Adrenal gland (tissue), 12 donors: ENCODE results near the gene TRIM72. TPM values are rescaled to one million over a fixed set of nuclear protein-coding genes. Genes with fewer than 3 reads are reported as not detected.

Source experiments
- DNase-seq, 7 donors: peaks; one replicate each; pipeline ENCODE4 v3.0.0-alpha.2; 2019 to 2020
- H3K27ac ChIP-seq, 5 donors: fragments of 200-600 bp; sonication (generic) in 4 of 5; 1 replicate in 3 of 5; 2 replicates in 2 of 5; pipeline versions ENCODE4 v1.5.1 to v1.8.0; 2016 to 2020; ENCODE audit warnings: mild to moderate bottlenecking in 1 of 5
- H3K27me3 ChIP-seq: fragments of 200-600 bp; 2 replicates; pipeline ENCODE4 v1.8.0; 2021
- H3K36me3 ChIP-seq, 2 donors: fragments of 200-600 bp; replicated peaks in 1 of 2; 1 replicate in 1 of 2; 2 replicates in 1 of 2; pipeline versions ENCODE4 v1.5.1 to v1.8.0; 2018 to 2022
- H3K4me1 ChIP-seq, 2 donors: fragments of 200-600 bp; replicated peaks in 1 of 2; 1 replicate in 1 of 2; 2 replicates in 1 of 2; pipeline versions ENCODE4 v1.5.1 to v1.8.0; 2018 to 2021
- H3K4me3 ChIP-seq, 4 donors: fragments of 200-600 bp; sonication (generic) in 3 of 4; one replicate each; pipeline ENCODE4 v1.5.1; 2016 to 2018
- H3K9me3 ChIP-seq, 3 donors: fragments of 200-600 bp; sonication (generic) in 1 of 3; replicated peaks in 1 of 3; 1 replicate in 2 of 3; 2 replicates in 1 of 3; pipeline versions ENCODE4 v1.5.1 to v1.8.0; 2016 to 2021
- CTCF ChIP-seq, 6 experiments: fragments of 450-650 bp in 4 of 6; fragments of 200-600 bp in 2 of 6; sonication (generic) in 1 of 6; IDR thresholded peaks; 1 replicate in 5 of 6; 2 replicates in 1 of 6; pipeline versions ENCODE4 v1.5.1 to v1.8.0; 2016 to 2021; ENCODE audit warnings: antibody characterized with exemption in 6 of 6, mild to moderate bottlenecking in 2 of 6, moderate library complexity in 1 of 6
- POLR2A ChIP-seq, 2 donors: fragments of 450-650 bp; IDR thresholded peaks; one replicate each; pipeline ENCODE4 v1.6.1; 2017; ENCODE audit warnings: antibody characterized with exemption in 2 of 2, mild to moderate bottlenecking in 2 of 2, moderate library complexity in 1 of 2
- WGBS, 4 donors: extraction: QIAGEN DNeasy Blood & Tissue Kit in 2 of 4; methylation state at CpG; one replicate each; pipeline versions ENCODE4 v1.1.5 to v1.1.7; 2013 to 2017; 5-methylcytosine and 5-hydroxymethylcytosine counted together
- intact Hi-C, 2 donors: fragments of 100-400 bp; cut with DNase I; formaldehyde crosslinking; loops; one replicate each; pipeline versions ENCODE4 v1.14.1 to v1.15.0; 2022 to 2023
- polyA plus RNA-seq, 3 donors: library from polyadenylated mRNA; stranded (reverse); fragments of 200-250 nt in 2 of 3; fragments of 350-450 nt in 1 of 3; fragmentation: Illumina TruSeq in 1 of 3; extraction: RNeasy Lipid Tissue Mini Kit (QIAGEN cat#74804) in 1 of 3; gene quantifications; one replicate each; pipeline ENCODE4 v1.2.3, GENCODE V29; 2013 to 2014
- total RNA-seq, 9 donors: library from RNA; depleted of rRNA in 4 of 9; stranded (reverse); fragments of >200 nt in 4 of 9; fragments of 120-200 nt in 1 of 9; fragmentation: NEBNext Ultra II Directional in 1 of 9; extraction: Animal tissue kit (Norgen Biotek cat#: 25700) in 1 of 9; gene quantifications; one replicate each; pipeline versions ENCODE4 v1.1.0 to v1.2.4, GENCODE V29; 2013 to 2023
- donor health status: healthy with polysubstance abuse.
- donor health status: Bipolar disorder and iron deficiency.
- donor health status: DM: yes; HTN: yes; CAD: no.
- donor health status: DM: no; HTN: no; CAD: no.
- donor health status: DM: no; HTN: no; CAD: no.
- donor health status: DM: yes; HTN: yes; CAD: no.

The TRIM72 gene
- total and polyA plus RNA-seq, 12 donors, result 0.03 to 0.24 (median 0.06) TPM; not detected in 7

GRCh38 chr16:31228206-31228605, 14.3 kb downstream of the TRIM72 start:
- WGBS, 4 donors, result 94 to 99% (median 97%) methylated on average over 4 of the region's 4 CpGs
- Histone ChIP-seq H3K4me1 (no peaks in the 10 kb centered on the region), H3K27me3 (no peaks in the 10 kb centered on the region), H3K4me3 (no peak overlapping the region), H3K9me3 (no peaks in the 10 kb centered on the region), H3K27ac (no peak overlapping the region), H3K36me3 (no peaks in the 10 kb centered on the region)
- intact Hi-C loops, result no loop called here
- TF ChIP-seq POLR2A (IDR thresholded peaks at IDR 0.05) (no peak), CTCF (IDR thresholded peaks at IDR 0.05) (no peak)
- DNase-seq, result no peak

- WGBS, 4 donors, result 57 to 63% (median 59%) methylated on average over 10 of the region's 10 CpGs
- Histone ChIP-seq H3K27me3 (no peaks in the 10 kb centered on the region), H3K36me3 (no peaks in the 10 kb centered on the region), H3K27ac (no peak overlapping the region), H3K9me3 (no peaks in the 10 kb centered on the region), H3K4me3 (no peak overlapping the region), H3K4me1 (no peaks in the 10 kb centered on the region)
- TF ChIP-seq POLR2A (IDR thresholded peaks at IDR 0.05) (no peak), CTCF (IDR thresholded peaks at IDR 0.05) (no peak)
- intact Hi-C loops, result no loop called here
- DNase-seq, result no peak
These were observed 15.6 kb downstream of the TRIM72 start for GRCh38 chr16:31229501-31229900.

DNA sequence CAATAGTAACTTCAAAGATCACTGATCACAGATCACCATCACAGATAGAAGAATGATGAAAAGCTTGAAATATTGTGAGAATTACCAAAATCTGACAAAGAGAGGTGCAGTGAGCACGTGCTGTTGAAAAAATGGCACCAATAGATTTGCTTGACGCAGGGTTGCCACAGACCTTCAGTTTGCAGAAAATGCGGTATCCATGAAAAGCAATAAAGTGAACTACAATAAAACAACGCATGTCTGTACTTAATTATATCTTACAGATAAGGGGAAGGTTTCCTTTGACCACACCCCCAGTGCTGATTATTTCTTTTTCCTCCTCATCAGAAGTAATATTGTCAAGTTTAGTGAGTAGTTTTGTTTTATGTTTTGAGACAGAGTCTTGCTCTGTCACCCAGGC, 24.1 kb downstream of the TRIM72 start:
- H3K27me3 ChIP-seq, result no peaks in the 10 kb centered on the region
- H3K9me3 ChIP-seq, result no peaks in the 10 kb centered on the region
- intact Hi-C loops, result no loop called here
- H3K4me3 ChIP-seq, result no peak overlapping the region
- H3K4me1 ChIP-seq, result no peaks in the 10 kb centered on the region
- no peaks in the 10 kb centered on the region for H3K36me3 ChIP-seq
- H3K27ac ChIP-seq, result no peak overlapping the region
- no peak for TF ChIP-seq CTCF (IDR thresholded peaks at IDR 0.05)
- no peak for TF ChIP-seq POLR2A (IDR thresholded peaks at IDR 0.05)
- 81 to 88% (median 84%) methylated on average over 4 of the region's 4 CpGs for WGBS, 4 donors
- no peak for DNase-seq

DNA sequence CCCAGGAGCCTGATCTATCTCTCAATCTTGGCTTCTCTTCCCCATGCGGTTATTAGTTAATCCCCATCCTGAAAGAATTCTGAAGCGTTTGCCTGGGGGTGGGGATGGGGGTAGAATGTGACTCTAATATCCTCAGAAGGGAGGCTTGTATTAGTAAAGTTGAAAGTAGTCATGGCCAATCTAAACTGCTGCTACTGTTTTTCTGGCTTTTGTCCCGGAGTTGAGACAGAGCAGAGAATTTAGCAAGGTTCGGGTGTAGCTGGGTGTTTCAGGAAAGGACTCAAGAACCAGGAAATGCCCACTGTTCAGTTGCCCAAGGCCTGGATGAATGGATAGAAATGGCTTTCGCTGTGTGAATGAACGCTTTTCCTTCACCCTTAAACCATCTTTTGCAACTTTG, 28.3 kb downstream of the TRIM72 start:
- H3K36me3 ChIP-seq, result no peaks in the 10 kb centered on the region
- TF ChIP-seq CTCF (IDR thresholded peaks at IDR 0.05) (no peak), POLR2A (IDR thresholded peaks at IDR 0.05) (no peak)
- H3K27ac ChIP-seq, result no peak overlapping the region
- H3K9me3 ChIP-seq, result no peaks in the 10 kb centered on the region
- H3K27me3 ChIP-seq, result peaks cover 6% of the 10 kb centered on the region
- 51 to 59% (median 52%) methylated on average over 5 to 6 of the region's 6 CpGs for WGBS, 4 donors
- DNase-seq, result peak in 2 of 7 donors; percentile 35 to 37
- intact Hi-C loops, result no loop called here
- no peaks in the 10 kb centered on the region for H3K4me1 ChIP-seq
- no peak overlapping the region for H3K4me3 ChIP-seq
